Measurements from ENCODE around the gene GPN1.

GPN1 gene

DNA sequence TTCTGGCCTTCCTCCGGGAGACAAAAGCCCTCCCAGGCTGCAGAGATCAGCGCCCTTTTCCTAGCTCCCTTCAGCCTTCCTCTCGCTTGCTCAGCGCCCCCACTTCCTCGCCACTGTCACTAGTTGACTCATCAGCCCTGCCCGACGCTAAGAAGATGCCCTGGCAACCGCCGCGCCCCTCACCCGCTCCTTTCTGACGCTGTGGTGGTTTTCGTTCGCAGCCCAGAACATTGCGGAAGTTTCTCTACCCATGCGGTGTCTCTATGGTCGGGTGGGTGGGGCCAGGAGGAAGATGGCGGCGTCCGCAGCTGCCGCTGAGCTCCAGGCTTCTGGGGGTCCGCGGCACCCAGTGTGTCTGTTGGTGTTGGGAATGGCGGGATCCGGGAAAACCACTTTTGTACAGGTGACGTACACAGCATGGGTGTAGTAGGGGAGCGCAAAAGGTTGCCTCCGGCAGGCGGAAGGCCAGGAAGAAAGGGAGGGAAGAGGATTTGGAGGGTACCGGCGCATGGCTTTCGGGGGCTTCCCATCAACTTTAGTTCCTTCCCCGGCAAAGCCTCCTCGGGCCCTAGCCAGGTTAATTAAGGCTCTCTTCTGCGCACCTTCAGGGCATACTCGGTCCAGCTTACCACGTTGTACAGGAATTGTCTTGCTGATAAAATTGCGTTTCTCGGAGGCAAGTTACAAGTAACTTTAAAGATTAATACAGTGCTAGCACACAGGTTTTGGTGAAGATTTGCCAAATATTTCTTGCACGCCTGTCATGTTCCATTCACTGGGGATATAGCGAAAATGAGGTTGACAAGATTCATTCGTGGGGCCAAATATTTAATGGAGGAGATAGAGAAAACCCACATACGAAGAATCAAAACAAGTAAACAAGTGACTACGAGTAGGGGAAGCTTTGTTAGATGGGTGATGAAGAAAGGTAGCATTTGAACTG, at the start of gene GPN1, which contains the start of gene CCDC121:
TSS of gene GPN1 (plus strand) at position 284 of the 943 bp plus-strand sequence. CDS start at position 293, 9 bp downstream.
TSS of gene CCDC121 (minus strand) at position 246 of the 943 bp plus-strand sequence. CDS start 1,213 bp downstream, outside the sequence.
- DNase-seq (ENCODE audit: low read depth, low spot score) = peak; percentile 96
- H3K4me3 ChIP-seq (ENCODE audit: low read depth, low read length) = peak within 1 kb of the TSS; percentile 98
- TF ChIP-seq, protein P1, sequence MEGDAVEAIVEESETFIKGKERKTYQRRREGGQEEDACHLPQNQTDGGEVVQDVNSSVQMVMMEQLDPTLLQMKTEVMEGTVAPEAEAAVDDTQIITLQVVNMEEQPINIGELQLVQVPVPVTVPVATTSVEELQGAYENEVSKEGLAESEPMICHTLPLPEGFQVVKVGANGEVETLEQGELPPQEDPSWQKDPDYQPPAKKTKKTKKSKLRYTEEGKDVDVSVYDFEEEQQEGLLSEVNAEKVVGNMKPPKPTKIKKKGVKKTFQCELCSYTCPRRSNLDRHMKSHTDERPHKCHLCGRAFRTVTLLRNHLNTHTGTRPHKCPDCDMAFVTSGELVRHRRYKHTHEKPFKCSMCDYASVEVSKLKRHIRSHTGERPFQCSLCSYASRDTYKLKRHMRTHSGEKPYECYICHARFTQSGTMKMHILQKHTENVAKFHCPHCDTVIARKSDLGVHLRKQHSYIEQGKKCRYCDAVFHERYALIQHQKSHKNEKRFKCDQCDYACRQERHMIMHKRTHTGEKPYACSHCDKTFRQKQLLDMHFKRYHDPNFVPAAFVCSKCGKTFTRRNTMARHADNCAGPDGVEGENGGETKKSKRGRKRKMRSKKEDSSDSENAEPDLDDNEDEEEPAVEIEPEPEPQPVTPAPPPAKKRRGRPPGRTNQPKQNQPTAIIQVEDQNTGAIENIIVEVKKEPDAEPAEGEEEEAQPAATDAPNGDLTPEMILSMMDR (IDR thresholded peaks at IDR 0.05; ENCODE audit: low read depth, low read length) = no peak
- in situ Hi-C loops (cut with HindIII; ENCODE audit: low sequenced_read_pairs) = no loop called here

DNA sequence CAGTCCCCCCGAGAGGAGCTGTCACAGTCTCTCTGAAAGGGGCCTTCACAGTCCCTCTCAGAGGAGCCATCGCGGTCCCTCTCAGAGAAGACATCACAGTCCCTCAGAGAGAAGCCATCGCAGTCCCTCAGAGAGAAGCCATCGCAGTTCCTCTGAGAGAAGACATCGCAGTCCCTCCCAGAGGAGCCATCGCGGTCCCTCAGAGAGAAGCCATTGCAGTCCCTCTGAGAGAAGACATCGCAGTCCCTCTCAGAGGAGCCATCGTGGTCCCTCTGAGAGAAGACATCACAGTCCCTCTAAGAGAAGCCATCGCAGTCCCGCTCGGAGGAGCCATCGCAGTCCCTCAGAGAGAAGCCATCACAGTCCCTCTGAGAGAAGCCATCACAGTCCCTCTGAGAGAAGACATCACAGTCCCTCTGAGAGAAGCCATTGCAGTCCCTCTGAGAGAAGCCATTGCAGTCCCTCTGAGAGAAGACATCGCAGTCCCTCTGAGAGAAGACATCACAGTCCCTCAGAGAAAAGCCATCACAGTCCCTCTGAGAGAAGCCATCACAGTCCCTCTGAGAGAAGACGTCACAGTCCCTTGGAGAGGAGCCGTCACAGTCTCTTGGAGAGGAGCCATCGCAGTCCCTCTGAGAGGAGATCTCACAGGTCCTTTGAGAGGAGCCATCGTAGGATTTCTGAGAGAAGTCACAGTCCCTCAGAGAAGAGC, 47.3 kb upstream of the GPN1 start:
- TF ChIP-seq, protein P1 (IDR thresholded peaks at IDR 0.05; ENCODE audit: low read depth, low read length) = no peak
- in situ Hi-C loops (cut with HindIII; ENCODE audit: low sequenced_read_pairs) = no loop called here
- no peak for DNase-seq (ENCODE audit: low read depth, low spot score)
- no peak overlapping the region for H3K4me3 ChIP-seq (ENCODE audit: low read depth, low read length)

DNA sequence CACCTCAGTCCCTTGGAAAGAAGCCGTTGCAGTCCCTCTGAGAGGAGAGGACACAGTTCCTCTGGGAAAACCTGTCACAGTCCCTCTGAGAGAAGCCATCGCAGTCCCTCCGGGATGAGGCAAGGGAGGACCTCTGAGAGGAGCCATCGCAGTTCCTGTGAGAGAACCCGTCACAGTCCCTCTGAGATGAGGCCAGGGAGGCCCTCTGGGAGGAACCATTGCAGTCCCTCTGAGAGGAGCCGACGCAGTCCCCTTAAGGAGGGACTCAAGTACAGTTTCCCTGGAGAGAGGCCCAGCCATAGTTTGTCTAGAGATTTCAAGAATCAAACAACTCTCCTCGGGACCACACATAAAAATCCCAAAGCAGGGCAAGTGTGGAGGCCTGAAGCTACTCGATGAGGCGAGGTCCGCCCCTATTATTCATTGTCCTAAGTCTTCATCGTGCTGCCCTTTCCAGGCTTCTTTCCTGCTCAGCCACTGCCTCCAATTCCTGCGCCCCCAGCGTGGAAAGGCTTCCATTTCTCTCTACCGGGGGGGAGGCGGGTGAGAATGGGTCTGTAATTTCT, 46.6 kb upstream of the GPN1 start:
- peak overlapping the region; percentile 64 for H3K4me3 ChIP-seq (ENCODE audit: low read depth, low read length)
- TF ChIP-seq, protein P1 (IDR thresholded peaks at IDR 0.05; ENCODE audit: low read depth, low read length) = no peak
- DNase-seq (ENCODE audit: low read depth, low spot score) = no peak
- in situ Hi-C loops (cut with HindIII; ENCODE audit: low sequenced_read_pairs) = no loop called here

DNA sequence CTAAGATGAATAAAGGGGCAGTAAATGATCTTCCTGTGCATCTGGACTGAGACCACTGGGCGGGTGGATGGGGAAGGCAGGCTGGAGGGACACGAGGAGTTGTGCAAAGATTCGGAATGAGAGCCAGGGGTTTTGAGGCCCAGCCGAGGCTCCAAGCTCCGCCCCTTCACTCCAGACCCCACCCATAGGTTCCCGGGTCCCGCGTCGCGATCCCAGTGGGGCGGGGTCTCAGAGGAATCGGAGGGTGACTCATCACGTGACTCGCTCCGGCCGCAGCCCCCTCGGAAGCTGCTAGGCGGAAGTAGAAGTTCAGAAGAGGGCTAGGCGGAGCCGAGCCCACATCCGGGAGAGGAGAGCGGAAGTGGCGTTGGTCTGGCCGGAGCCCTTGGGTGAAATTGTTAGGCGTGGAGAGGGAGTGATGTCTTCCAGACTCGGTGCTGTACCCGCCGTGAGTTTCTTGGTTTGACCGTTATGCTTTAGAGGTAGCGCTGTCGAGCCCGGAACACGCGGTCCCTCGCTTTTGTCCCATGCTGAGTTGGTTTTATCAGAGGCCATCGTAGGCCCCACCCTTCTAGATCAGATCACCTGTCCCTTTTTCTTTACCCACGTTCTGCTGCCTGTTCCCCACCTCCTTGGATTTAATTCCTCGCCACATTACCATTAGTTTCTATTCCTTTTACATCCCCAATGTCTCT, 46.0 kb upstream of the GPN1 start, which contains the start of gene ZNF512:
TSS of gene ZNF512 (plus strand) at position 348 of the 695 bp plus-strand sequence. CDS start at position 419, 71 bp downstream.
- H3K4me3 ChIP-seq (ENCODE audit: low read depth, low read length) = peak within 1 kb of the TSS; percentile 64
- peak; percentile 93 for DNase-seq (ENCODE audit: low read depth, low spot score)
- TF ChIP-seq, protein P1 (IDR thresholded peaks at IDR 0.05; ENCODE audit: low read depth, low read length) = no peak
- in situ Hi-C loops (cut with HindIII; ENCODE audit: low sequenced_read_pairs) = no loop called here

DNA sequence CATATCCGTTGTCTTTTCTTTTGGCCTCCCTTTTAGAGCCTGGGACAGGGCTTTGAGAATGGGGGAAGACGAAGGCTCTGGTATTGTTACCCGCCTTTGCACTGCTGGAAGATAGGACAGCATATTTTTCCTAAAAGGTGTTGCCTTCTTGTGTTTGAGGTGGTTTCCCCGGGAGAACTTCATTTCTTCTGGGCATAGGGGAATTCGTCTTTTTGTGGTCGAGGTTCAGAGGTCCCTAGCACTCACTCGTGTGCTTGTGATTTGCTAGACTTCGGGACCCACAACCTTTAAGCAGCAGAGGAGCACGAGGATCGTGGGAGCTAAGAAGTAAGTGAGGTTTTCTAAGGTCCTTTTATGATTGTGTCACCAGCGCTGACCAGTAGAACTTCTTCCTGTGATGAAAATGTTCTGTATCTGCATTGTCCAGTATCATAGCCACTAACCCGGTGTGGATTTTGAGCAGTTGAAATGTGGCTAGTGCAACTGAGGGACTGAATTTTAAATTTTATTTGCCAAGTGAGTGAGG, 45.4 kb upstream of the GPN1 start:
- TF ChIP-seq, protein P1 (IDR thresholded peaks at IDR 0.05; ENCODE audit: low read depth, low read length) = no peak
- in situ Hi-C loops (cut with HindIII; ENCODE audit: low sequenced_read_pairs) = no loop called here
- peak overlapping the region; percentile 64 for H3K4me3 ChIP-seq (ENCODE audit: low read depth, low read length)
- peak; percentile 19 for DNase-seq (ENCODE audit: low read depth, low spot score)

All from astrocyte of the spinal cord (primary cell).